HEK293 (cell line): ENCODE data around the gene VSTM2L.

ENCODE experiments used
- CTCF ChIP-seq: fragments of 450-650 bp; formaldehyde crosslinking; IDR thresholded peaks from 2 replicates; pipeline ENCODE4 v1.5.1; 2016; ENCODE audit warnings: missing biosample characterization, missing genetic modification characterization
- KLF10 ChIP-seq: fragments of 450-650 bp; IDR thresholded peaks from 2 replicates; pipeline ENCODE4 v1.5.1; 2018; ENCODE audit warnings: missing biosample characterization, mild to moderate bottlenecking, missing genetic modification characterization
- KLF7 ChIP-seq: fragments of 450-650 bp; formaldehyde crosslinking; IDR thresholded peaks from 2 replicates; pipeline ENCODE4 v1.5.1; 2016; ENCODE audit warnings: missing biosample characterization, missing genetic modification characterization, borderline replicate concordance
- TRIM28 ChIP-seq: IDR thresholded peaks from 2 replicates; pipeline ENCODE4 v1.6.1; 2011; ENCODE audit warnings: low read length, control low read depth, borderline replicate concordance
- YY2 ChIP-seq: fragments of 450-650 bp; formaldehyde crosslinking; IDR thresholded peaks from 2 replicates; pipeline ENCODE4 v1.5.1; 2016; ENCODE audit warnings: missing biosample characterization, missing genetic modification characterization
- ZBTB7A ChIP-seq: fragments of 450-650 bp; formaldehyde crosslinking; IDR thresholded peaks from 2 replicates; pipeline ENCODE4 v1.5.1; 2016; ENCODE audit warnings: low read depth, missing biosample characterization, missing genetic modification characterization
- ZNF274 ChIP-seq, 2 experiments: fragments of 200-500 bp in 1 of 2; fragments of 450-650 bp in 1 of 2; sonication (Bioruptor generic) in 1 of 2; formaldehyde crosslinking in 1 of 2; IDR thresholded peaks; 2 replicates each; pipeline versions ENCODE4 v1.5.1 to v1.6.1; 2014 to 2016; ENCODE audit warnings: borderline replicate concordance in 1 of 2, inconsistent platforms in 1 of 2, low read length in 1 of 2, missing biosample characterization in 1 of 2, missing genetic modification characterization in 1 of 2
- ZNF473 ChIP-seq: fragments of 450-650 bp; formaldehyde crosslinking; IDR thresholded peaks from 2 replicates; pipeline ENCODE4 v1.5.1; 2017; ENCODE audit warnings: missing biosample characterization, missing genetic modification characterization
- ZNF488 ChIP-seq: fragments of 450-650 bp; formaldehyde crosslinking; IDR thresholded peaks from 2 replicates; pipeline ENCODE4 v1.5.1; 2016; ENCODE audit warnings: missing biosample characterization, missing genetic modification characterization

- TF ChIP-seq CTCF (tag by site-specific recombination) (no peak), TRIM28 (no peak), KLF10 (no peak), KLF7 (tag by site-specific recombination) (no peak), ZBTB7A (no peak), ZNF488 (tag by site-specific recombination) (no peak), ZNF473 (tag by site-specific recombination) (no peak), YY2 (tag by site-specific recombination) (no peak), ZNF274 (IDR thresholded peaks at IDR 0.05; ENCODE audit: low read length) (no peak), ZNF274 (tag by site-specific recombination; IDR thresholded peaks at IDR 0.05; ENCODE audit: borderline replicate concordance) (no peak)
Observed at GRCh38 chr20:37877832-37878772, 24.8 kb upstream of the VSTM2L start.
